GM13977 (cell line): ENCODE measurements around the gene AP5Z1.
A peak's percentile ranks its signal among the peaks of the same experiment; 100 is the strongest.

Source experiments
- DNase-seq: peaks from one replicate; pipeline ENCODE4 v3.0.0; 2012; ENCODE audit warnings: low spot score
- in situ Hi-C: fragments of 300-500 bp; cut with MboI; formaldehyde crosslinking; loops from one replicate; pipeline ENCODE4 v1.12.0; 2022; ENCODE audit warnings: low sequenced_read_pairs, low pct_unique_long_range_greater_than_20kb, mixed read lengths, inconsistent platforms; ENCODE audit not compliant: unreplicated experiment
- TF ChIP-seq, protein P1 (sequence below): IDR thresholded peaks from 2 replicates; pipeline ENCODE4 v1.5.1; 2012; ENCODE audit warnings: mild to moderate bottlenecking, control low read depth; ENCODE audit not compliant: insufficient read depth; ENCODE audit errors: extremely low read depth, missing control alignments

The AP5Z1 gene, protein sequence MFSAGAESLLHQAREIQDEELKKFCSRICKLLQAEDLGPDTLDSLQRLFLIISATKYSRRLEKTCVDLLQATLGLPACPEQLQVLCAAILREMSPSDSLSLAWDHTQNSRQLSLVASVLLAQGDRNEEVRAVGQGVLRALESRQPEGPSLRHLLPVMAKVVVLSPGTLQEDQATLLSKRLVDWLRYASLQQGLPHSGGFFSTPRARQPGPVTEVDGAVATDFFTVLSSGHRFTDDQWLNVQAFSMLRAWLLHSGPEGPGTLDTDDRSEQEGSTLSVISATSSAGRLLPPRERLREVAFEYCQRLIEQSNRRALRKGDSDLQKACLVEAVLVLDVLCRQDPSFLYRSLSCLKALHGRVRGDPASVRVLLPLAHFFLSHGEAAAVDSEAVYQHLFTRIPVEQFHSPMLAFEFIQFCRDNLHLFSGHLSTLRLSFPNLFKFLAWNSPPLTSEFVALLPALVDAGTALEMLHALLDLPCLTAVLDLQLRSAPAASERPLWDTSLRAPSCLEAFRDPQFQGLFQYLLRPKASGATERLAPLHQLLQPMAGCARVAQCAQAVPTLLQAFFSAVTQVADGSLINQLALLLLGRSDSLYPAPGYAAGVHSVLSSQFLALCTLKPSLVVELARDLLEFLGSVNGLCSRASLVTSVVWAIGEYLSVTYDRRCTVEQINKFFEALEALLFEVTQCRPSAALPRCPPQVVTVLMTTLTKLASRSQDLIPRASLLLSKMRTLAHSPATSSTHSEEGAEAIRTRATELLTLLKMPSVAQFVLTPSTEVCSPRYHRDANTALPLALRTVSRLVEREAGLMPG

GRCh38 chr7:4775250-4775847, at the start of gene AP5Z1:
Gene AP5Z1, plus strand, starts transcription at chr7:4775623. Its CDS starts 93 bp downstream, at chr7:4775716.
- peak; percentile 100 for DNase-seq
- TF ChIP-seq, protein P1, sequence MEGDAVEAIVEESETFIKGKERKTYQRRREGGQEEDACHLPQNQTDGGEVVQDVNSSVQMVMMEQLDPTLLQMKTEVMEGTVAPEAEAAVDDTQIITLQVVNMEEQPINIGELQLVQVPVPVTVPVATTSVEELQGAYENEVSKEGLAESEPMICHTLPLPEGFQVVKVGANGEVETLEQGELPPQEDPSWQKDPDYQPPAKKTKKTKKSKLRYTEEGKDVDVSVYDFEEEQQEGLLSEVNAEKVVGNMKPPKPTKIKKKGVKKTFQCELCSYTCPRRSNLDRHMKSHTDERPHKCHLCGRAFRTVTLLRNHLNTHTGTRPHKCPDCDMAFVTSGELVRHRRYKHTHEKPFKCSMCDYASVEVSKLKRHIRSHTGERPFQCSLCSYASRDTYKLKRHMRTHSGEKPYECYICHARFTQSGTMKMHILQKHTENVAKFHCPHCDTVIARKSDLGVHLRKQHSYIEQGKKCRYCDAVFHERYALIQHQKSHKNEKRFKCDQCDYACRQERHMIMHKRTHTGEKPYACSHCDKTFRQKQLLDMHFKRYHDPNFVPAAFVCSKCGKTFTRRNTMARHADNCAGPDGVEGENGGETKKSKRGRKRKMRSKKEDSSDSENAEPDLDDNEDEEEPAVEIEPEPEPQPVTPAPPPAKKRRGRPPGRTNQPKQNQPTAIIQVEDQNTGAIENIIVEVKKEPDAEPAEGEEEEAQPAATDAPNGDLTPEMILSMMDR = no peak
- in situ Hi-C loops = no loop called here

GRCh38 chr7:4725850-4726450, 49.5 kb upstream of the AP5Z1 start:
- no peak for DNase-seq
- TF ChIP-seq, protein P1 = no peak
- in situ Hi-C loops = no loop called here

- in situ Hi-C loops = no loop called here
- TF ChIP-seq, protein P1 = no peak
- DNase-seq = no peak
Measured at GRCh38 chr7:4726566-4726965, 48.9 kb upstream of the AP5Z1 start.

- in situ Hi-C loops = no loop called here
- no peak for DNase-seq
- TF ChIP-seq, protein P1 = no peak
Measured at GRCh38 chr7:4727914-4728705, 47.3 kb upstream of the AP5Z1 start.

DNA sequence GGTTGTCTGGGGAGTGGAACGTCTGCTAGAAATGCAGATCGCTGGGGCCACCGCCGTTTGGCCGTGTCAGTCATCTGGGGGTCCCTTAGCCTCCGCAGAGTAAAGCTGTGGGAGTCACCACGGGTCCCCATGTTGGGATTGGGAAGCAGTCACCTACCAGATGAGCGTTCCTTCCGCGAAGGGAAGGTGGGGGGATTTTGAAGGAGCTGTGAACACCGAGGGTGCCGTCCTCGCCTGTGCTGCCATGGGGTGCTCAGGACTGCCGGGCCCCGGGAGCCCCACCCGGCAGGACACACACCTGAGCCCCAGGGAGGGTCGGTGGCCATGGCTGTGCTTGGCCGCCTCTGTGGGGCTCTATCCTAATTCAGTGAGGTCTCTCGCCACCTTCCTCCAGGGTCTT, 46.2 kb upstream of the AP5Z1 start:
- DNase-seq = no peak
- TF ChIP-seq, protein P1 = no peak
- in situ Hi-C loops = no loop called here
